ENCODE measurements around the gene ZNF407.

ZNF407 gene

DNA sequence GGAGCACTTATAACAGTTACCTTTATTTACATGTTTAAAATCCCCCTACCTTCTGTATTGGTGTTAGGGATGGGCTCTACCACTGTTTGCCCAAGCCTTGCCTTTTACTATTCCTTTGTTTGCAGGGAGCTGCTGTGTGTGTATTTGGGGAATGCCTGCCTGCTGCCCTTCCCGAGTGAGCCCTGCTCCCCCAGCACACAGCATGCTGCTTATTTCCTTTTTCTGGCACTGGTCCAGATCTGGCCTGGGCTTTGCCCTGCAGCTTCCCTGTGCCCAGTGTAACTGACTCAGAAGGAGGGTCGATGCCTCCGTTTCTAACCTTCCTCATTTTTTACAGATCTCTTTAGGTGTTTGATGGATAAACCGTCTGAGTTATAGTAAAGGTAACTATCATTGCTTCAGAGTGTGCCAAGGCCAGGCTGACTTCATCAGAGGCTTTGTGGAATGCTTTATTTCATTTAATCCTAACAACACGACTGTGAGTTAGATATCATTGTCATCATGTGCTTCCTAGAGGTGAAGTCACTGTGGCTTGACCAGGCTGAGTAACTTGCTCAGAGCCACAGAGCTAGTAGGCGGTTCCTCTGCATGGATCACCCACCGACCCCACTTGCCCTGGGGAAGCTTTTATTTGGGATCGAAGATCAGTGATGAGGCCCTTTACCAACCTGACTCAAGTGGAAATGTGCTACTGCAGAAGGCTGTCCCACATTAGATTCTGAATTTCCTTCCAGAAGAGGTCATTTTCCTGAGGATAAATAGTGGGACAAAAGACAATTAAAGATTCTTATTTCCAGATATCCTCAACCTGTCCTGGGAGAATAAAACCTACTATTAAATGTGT lies 238.8 kb downstream of the ZNF407 start:
- no peak for DNase-seq

DNA sequence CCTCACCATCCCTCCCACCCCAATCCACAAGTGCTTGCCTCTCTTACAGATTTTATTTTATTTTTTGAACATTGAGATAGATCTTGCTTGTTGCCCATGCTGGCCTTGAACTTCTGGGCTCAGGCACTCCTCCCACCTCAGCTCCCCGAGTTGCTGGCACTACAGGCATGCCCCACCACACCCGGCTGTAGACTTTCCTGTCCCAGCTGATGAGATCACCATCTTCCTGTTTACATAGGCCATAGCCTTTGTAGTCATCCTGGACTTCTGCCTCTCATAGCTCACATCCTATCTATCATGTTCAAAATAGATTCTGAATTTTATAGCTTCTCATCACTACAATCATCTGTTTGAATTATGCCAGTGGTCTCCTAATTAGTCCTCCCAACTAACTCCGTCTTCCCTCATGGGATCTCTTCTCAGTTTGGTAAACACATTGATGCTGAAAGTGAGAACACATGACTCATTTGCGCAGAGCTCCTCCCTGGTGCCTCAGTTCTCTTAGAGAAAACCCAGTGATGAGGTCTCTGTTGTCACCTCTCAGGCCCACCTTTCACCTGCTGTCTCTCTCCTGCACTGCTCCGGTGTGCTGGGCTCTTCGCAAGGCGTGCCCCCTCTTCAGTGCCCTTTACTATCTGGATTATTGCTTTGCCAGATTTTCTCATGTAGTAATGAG lies 243.0 kb downstream of the ZNF407 start:
- no peak for DNase-seq

DNA sequence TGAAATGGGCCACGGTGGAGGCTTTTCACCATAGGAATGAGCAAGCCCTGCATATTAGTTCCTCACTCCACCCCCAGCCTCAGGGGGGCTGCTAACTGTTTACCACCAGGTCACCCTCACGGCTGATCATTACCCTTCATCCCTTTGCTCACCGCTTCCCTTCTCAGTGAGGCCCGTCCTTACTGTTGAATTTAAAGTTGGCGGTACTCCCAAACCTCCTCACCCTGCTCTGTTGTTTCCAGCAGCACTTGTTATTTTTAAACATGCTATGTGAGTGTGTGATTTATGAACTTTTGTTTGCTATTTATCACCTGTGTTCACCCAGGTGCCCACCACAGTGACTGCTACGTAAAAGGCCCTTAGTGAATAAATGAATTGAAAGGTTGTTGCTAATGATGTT lies 243.6 kb downstream of the ZNF407 start:
- no peak for DNase-seq

DNA sequence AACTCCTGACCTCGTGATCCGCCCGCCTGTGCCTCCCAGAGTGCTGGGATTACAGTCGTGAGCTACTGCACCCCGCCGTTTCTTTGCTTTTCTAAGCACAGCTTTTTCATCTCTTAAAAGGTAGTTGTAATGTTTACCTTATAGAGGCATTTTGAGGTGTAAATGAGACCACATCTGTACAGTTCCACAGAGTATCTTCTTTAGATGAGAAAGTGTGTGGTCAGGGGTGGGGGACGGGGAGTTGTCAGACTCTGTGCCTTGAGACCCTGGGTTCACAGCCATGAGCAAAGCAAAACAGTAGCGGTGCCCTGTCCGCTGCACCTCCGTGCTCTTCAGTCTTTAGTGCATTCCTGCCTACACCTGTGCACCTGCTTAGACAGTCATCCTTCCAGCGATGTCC lies 251.6 kb downstream of the ZNF407 start:
- DNase-seq: no peak

DNA sequence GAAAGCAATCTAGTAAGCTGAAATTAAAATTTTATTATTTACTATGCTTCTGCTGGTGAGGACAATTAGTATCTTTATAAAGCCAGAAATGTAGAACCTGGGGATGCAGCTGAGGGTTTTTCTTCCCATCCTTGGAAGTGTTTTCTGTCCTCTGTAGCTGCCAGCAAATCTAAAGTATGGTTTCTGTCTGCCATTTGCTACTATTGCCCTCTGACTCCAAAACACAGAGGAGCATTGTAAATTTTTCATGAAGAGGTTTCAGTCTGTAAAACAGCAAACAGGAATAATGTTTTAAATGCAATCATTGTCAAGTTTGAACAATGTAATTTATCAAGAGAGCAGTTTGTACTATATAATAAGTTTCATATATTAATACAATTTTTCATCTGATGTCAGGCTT lies 258.8 kb downstream of the ZNF407 start:
- DNase-seq: no peak

DNA sequence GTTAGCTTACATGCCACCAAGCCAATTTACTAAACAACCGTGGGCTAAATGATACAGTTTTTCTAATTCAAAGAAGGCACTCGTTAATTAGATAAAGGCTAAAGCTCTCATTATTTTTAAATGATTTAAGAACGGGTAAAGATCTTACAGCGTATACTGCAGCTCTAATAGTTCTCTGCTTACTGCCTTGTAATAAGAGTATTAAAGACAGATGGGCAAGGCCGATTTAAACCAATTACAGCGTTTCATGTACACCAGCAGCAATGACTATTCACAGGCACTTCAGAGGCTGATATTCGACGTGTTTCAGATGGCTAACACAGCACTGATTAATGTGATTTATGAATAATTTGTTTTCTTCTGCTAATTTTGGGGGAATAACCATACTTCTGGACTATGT lies 259.3 kb downstream of the ZNF407 start:
- no peak for DNase-seq

DNA sequence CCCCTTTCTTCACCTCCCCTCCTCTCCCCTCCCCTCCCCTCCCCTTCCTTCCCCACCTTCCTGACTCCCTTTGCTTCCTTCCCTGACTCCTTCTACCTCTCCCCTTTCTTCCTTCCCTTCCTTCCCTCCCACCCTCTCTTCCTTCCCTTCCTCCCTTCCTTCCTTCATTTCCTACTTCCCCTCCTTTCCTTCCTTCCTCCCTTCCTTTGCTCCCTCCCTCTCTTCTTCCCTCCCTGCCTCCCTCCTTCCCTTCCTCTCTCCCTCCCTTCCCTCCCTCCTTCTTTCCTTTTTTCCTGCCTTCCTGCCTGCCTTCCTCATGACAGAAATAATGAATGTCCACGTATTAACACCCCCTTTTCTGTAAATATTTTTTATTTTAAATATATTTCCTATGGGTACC lies 260.2 kb downstream of the ZNF407 start:
- no peak for DNase-seq

DNA sequence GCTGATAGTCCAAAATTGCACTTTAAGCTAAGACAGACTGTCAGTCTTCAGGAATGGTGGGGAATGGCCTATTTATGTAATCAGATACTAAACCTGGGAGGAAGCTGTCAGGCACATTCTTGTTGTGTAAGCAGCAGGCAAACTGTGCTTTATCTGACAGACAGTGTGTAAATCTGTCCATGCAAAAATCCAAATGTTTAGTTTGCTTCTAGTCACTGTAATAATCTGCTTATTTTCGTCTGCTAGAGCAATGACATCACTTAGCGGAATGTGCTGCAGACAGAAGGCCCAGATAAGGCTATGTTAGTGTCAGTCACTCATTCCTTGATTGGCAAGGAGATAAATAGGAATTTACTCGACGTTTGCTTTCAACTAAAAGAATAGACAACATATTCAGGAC lies 263.5 kb downstream of the ZNF407 start:
- DNase-seq: no peak

DNA sequence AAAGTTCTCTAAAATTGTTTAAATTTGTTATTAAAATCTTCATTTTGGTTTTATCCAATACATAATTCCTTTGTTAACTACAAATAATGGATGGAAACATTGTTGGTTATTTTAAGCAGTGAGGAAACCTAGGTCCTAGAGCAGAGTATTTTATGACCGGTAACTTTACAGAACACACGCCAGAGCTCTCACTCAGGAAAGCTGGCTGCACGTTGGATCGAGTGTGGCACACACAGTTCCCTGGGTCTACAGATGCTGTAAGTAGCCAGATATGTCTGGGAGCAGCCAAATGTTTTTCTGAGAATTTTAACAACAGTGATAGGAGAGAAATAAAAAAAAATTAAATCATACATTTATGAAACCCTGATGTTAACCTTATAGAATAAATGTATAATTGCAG lies 264.4 kb downstream of the ZNF407 start:
- no peak for DNase-seq

DNA sequence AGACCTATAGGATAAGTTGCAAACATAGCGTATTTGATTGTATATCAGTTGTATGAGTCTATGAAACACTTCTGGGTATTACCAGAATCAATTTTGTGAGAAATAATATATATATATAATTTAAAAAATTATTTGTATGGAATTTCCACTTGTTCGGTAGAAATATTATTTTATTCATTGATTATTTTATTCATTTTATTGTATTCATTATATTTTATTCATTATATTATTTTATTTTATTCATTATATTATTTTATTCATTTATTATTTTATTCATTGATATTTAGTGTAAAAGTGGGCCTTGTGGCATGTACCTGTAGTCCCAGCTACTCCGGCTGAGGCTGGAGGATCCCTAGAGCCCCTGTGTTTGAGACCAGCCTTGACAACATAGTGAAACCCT lies 268.9 kb downstream of the ZNF407 start:
- no peak for DNase-seq

DNA sequence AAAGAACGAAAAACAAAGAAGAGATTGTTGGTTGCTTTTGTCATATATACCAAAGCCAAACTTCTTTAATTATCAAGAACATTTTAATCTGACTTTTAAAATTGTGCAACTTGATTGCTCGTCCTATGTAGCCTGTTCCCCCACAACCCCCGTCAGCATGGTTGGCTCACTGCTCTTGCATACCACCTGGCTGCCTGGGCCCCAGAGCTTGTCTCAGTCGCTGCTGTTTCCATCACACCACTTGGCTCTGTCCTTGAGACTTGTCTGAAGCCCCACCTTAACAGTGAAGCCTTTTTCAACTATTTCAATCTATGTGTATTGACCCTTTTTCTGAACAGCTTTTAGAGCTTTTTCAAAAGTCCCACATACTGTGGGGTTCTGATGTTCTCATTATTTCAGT lies 270.8 kb downstream of the ZNF407 start:
- DNase-seq: no peak

DNA sequence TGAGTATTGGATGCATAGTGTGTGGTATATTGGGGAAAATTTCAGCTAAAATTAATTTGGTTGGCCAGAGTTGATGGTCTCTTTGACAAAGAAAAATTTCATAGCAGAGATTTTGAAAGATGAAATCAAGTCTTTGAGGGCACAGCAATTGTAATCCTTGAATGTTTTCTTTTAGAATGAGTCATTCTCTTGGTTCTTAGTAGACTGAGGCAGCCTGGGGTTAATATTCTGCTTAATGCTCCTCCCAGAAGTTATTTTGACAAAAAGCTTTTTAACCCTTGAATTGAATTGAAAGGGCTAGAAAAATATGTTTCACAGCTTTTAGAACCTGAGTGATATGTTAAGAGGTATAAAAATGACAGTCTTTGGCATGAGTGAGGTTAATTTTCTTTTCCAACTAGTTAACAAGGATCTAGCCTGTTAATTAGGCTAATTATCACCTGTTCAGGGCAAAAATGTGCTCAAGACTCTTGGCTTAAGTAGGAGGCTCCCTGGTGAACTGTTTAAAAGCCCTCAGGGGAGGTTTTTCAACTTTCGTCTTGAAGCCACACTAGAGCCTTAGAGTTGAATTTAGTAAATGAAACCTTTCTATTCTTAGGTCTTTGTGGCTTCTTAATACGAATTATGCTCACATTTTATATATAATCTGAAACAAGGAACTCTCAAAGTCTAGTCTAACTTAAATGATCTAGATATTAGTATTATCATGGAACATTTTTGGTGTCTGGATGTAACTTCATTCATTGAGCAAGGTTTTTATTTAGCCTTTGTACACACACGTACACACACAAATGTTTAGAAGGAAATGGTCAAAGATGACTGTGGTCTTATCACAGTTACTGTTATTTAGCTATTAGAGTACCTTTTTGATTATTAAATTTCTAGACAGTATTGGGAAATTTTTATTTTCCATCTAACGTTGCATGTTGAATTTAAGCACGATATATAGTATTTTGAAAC lies 272.5 kb downstream of the ZNF407 start:
- DNase-seq: no peak

DNA sequence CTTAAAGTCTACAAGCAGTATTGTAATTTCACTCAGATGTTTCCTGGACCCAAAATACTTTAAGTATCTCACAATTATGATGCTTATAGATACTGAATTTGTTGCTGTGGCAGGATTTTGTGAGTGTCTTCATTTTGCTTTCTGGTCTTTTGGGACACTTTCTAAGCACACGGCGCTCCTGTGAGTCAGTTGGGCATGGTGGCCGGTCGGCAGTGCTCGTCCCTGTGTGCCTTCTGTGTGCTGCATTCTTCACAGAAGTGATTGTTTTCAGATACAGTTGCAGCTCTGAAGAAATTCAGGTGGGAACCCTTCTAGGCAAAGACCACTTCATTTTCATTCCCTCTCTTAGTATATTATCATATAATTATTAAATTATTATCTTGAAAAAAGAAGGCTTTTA lies 273.3 kb downstream of the ZNF407 start:
- DNase-seq: no peak

DNA sequence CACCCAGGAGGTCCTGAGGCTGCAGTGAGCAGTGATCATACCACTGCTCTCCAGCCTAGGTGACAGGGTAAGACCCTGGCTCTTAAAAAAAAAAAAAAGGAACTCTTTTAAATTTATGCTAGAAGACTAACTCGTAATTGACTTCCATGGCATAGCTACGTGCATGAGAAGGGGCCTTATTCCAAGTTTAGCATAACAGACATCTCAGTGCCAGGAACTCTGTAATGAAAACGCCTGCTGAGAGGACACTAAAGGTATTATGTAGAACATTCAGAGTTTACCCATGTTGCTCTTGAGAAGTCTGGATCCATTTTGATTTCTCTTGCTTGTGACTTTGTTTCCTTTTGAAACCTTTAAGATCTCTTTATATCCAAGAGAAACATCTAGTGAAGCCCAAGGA lies 276.0 kb downstream of the ZNF407 start:
- DNase-seq: no peak

DNA sequence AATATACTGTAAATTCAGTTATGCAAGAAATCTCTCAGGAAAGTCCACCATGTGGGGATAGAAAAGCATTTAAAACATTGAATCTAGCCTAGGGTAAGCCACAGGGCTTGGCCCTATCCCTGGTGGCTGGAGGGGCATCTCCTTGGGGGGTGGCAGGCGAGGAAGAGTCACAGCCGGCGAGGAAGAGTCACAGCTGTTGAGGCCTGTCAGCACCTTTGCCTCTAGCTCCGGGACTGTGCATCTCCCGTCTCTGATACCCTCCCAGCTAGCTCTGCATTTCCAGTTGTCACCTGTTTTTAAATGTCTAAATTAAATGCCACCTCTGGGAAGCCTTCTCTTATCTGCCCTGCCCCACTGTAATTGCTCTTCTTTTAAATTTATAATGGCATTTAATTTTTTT lies 276.7 kb downstream of the ZNF407 start:
- DNase-seq: no peak

DNA sequence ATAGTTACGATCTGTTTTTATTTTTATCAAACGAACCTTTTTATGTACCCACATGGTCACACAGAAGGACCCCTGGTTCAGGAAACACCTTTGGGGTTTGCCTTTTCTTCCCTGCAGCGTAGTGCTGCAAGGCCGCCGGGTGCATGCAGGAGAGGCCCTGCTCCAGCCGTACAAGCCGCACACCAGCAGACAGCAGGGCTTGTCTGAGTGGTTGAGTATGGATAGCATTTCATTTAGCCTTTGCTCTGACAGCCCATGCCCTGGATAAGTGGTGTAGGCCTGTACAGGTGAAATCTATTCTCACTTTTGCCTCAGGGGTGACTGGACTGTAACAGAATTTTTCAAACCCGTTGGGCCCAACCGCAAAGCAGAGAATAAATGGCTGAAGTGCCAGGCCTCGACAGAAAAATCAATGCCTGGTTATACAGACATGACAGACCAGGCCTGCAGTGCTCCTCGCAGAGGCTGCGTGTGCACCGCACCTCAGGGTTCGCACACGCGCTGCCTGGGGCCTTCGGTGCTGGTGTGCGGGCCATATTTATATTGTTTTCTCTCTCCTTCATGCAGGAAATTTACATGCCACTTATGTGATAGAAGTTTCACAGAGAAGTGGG lies 279.1 kb downstream of the ZNF407 start:
- no peak for DNase-seq

DNA sequence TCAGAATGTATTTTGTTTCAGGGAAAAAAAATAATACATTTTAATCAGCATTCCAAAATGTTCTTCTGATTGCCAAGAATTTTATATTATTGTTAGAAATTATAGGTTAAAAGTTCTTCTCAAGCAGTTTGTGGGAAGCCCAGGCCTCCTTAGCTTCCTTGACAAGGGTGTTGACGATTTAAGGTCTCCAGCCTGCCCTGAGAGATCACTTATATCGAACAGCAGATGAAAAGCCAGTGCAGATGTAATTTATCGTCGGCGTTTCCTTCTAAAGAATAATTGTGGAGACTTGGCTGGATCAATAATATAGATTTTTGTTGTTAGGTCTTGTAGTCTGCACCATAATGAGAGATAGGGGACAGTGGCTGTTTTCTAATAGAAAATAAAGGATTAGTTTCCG lies 280.6 kb downstream of the ZNF407 start:
- DNase-seq: no peak

DNA sequence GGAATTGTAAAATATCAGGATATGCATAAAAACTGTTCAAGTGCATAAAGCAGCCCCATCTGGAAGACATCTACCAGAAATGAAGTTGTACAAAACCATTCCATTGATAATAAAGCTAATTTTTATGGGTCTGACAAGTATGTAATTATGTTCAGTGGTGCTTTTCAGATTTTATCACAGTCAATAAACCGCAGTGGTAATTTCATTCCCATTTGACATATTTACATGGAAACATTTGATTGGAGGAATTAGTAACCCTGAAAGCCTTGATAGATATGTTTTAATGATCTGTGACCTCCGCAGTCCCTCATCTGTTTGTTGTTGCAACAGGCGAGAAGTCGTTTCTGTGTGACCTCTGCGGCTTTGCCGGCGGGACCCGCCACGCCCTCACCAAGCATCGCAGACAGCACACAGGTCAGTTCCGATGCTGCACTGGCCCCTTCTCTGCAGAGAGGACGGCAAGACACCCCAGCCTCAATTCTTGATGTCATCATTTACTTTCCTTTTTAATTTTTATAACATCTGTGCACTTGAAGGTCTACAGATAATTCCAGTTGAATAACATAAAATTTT lies 283.1 kb downstream of the ZNF407 start:
- no peak for DNase-seq

DNA sequence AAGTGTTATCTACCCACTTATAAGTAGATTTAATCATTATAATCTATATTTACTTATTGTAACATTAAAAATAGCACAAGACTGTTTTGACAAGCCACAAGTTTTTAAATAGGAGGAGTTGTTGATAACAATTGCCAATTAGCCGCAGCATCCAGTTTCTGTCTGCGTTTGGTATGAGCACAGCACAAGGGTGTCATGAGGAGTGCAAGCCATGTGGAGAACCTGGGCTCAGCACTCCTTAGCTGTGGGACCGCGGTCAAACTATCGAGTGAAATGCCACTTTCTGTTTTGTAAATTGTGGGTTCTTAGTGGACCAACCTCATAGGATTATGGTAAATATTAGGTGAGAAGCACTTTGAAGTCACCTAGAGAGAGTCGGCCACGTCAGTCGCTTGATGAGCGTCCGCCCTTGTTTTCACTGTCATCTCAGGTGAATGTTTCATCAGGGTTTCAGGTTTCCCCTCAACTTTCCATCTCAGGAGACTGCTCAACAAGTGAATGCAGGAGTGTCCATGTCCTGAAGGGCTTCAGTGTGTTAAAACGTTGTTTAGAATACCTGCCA lies 294.5 kb downstream of the ZNF407 start:
- no peak for DNase-seq

DNA sequence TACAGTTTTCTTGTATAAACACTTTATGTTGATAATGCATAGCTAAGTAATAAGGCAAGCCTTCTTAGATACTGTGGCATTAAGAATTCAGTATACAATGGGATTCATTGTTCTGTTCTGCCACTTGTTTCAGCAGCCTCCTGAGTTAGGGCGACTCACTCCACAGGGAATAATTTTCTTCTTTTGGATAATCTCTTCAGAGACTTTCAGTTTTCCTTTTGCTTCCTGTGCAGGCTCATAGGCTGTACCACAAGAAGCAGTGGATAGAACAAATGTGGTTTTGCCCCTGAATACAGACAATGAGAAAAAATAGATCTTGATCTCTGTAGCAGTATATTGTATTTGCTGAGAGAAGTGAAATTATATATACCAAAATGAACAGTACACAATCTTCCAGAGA lies 298.0 kb downstream of the ZNF407 start:
- no peak for DNase-seq

DNA sequence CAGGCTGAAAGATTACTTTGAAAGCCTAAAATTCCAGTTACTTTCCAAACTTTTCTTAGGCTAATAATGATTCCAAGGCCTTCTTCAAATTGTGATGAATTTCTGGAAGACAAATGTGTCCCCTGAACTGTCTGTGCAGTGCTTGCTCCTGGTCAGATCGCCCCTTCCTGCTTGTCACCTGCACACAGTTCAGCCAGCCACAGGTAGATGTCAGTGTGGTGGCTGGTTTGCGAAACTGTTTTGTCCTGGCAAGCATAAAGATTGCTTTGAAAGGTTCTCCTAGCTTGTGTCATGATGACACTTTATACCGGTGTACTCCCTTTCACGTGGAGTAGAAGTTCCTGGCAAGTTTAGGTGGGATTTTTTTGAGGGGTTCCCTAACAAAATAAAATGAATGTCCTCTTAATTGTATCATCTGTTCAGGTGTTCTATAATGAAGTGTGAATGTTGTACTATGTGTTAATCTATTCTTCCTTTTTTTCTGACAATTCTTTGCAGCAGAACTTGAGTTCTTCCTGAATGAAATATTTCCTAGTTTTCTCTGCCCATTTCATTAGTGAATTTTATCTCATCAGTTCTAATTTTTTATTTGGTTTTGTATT lies 298.8 kb downstream of the ZNF407 start:
- peak; percentile 2 for DNase-seq

All from stimulated activated naive CD4-positive, alpha-beta T cell treated with Interleukin-2 at 50 U/mL for 16 hours (primary cell).